ENCODE data around the gene SNX27. TPM values are rescaled to one million over a fixed set of nuclear protein-coding genes. Genes with fewer than 3 reads are reported as not detected.

SNX27 gene
- total and polyA plus RNA-seq, 10 of the 15 experiments (the other 5 are each of a cell fraction or from before 2014, with no cell fraction given) = 3.8 to 21.8 (median 12.5) TPM

DNA sequence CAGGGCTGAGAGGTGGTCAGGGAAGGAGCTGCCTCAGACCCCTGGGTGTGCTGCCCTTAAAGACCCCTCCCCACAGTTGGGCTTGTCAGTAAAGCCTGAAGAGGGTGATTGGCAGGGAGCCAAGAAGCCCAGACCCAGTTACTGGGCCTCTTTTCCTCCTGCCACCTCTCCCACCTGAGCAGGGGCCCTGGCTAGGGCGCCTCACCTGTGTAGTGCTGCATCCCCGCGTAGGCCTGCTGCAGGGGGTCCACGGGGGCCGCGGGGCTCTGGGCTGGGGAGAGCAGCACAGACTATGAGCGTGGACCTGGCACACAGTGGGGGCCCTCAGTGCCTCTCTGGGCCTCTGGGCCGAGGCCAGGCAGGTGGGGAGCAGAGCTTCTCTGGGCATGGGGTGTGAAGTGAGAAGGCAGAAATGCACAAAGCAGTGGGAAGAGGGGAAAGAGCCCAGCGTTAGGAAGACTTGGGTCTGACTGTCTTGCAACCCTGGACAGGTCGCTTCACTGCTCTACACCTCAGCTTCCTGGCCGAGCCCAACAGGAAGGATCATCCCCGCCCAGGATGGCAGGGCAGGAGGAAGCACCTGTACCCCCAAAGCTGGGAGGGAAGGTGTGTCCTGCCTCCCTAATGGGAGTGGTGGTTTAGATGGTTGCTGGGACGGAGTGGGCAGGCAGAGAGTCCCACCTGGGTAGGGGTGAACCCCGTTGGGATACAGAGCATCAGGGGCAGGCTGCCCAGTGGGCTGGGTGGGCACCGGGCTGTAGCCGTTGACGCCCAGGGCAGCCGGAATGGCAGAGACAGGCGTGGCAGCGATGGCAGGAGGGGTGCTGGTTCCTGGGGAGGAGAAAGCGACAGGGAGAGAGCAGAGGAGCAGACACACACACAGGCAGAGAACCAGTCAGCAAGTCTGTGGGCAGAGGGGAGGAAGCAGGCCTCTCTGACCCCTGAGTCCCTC is 94.9 kb downstream of the SNX27 start:
- in situ Hi-C loops (cut with MboI) = no loop called here
- no peak overlapping the region for H3K27ac ChIP-seq (ENCODE audit: control insufficient read depth, insufficient read depth)
- H3K27me3 ChIP-seq (replicated peaks in 1 of 2; ENCODE audit: control insufficient read depth in 2 of 2, insufficient read depth in 2 of 2, low read length in 1 of 2) = no peaks in the 10 kb centered on the region
- intact Hi-C loops (cut with micrococcal nuclease; ENCODE audit: unreplicated experiment) = no loop called here
- no peak for TF ChIP-seq TCF7 (IDR thresholded peaks at IDR 0.05; ENCODE audit: borderline replicate concordance)
- TF ChIP-seq JUND (IDR thresholded peaks at IDR 0.05; ENCODE audit: low read depth, low read length) = no peak
- no peak for TF ChIP-seq NRF1 (conservative IDR thresholded peaks at IDR 0.05; ENCODE audit: low read depth, low read length)
- TF ChIP-seq TCF12 (IDR thresholded peaks at IDR 0.05; ENCODE audit: low read depth, low read length) = no peak
- no peak for TF ChIP-seq NR2C2 (IDR thresholded peaks at IDR 0.05; ENCODE audit: borderline replicate concordance, control insufficient read depth, insufficient read length, low read depth)
- no peak for TF ChIP-seq KDM1A (IDR thresholded peaks at IDR 0.05; ENCODE audit: borderline replicate concordance)
- TF ChIP-seq, protein P1, sequence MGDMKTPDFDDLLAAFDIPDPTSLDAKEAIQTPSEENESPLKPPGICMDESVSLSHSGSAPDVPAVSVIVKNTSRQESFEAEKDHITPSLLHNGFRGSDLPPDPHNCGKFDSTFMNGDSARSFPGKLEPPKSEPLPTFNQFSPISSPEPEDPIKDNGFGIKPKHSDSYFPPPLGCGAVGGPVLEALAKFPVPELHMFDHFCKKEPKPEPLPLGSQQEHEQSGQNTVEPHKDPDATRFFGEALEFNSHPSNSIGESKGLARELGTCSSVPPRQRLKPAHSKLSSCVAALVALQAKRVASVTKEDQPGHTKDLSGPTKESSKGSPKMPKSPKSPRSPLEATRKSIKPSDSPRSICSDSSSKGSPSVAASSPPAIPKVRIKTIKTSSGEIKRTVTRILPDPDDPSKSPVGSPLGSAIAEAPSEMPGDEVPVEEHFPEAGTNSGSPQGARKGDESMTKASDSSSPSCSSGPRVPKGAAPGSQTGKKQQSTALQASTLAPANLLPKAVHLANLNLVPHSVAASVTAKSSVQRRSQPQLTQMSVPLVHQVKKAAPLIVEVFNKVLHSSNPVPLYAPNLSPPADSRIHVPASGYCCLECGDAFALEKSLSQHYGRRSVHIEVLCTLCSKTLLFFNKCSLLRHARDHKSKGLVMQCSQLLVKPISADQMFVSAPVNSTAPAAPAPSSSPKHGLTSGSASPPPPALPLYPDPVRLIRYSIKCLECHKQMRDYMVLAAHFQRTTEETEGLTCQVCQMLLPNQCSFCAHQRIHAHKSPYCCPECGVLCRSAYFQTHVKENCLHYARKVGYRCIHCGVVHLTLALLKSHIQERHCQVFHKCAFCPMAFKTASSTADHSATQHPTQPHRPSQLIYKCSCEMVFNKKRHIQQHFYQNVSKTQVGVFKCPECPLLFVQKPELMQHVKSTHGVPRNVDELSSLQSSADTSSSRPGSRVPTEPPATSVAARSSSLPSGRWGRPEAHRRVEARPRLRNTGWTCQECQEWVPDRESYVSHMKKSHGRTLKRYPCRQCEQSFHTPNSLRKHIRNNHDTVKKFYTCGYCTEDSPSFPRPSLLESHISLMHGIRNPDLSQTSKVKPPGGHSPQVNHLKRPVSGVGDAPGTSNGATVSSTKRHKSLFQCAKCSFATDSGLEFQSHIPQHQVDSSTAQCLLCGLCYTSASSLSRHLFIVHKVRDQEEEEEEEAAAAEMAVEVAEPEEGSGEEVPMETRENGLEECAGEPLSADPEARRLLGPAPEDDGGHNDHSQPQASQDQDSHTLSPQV (IDR thresholded peaks at IDR 0.05) = no peak
- ATAC-seq (no peak; the same call in 2 of the 3 replicates), DNase-seq (ENCODE audit: low read depth, low spot score) (no peak), FAIRE-seq (no peak)
- no peaks in the 10 kb centered on the region for H4K20me1 ChIP-seq (ENCODE audit: control insufficient read depth, insufficient read depth)
- H3K79me2 ChIP-seq (ENCODE audit: control insufficient read depth, insufficient read depth, low read length) = no peaks in the 10 kb centered on the region
- no TSS peak for BruUV-seq (replicated peaks)
- no peaks in the 10 kb centered on the region for H3K4me1 ChIP-seq (ENCODE audit: control insufficient read depth, insufficient read depth, low read length)
- H3K9me3 ChIP-seq (replicated peaks; ENCODE audit: control insufficient read depth, insufficient read depth, low read length) = no peaks in the 10 kb centered on the region
- ChIA-PET POLR2A (no interaction called here), CTCF (no interaction called here), RAD21 (ENCODE audit: unreplicated experiment) (interaction anchor here (1.0 kb wide), 1 partner anchor 28 kb away, joined by 3 read pairs; no protein-coding TSS in a partner anchor), SMC1A (ENCODE audit: uncharacterized antibody, unreplicated experiment) (interaction anchor here (0.6 kb wide), 1 partner anchor 91 kb away, joined by 3 read pairs; no protein-coding TSS in a partner anchor)
- H3K9ac ChIP-seq (ENCODE audit: control insufficient read depth, insufficient read depth, low read length) = no peak overlapping the region
- no peaks in the 10 kb centered on the region for H3K36me3 ChIP-seq (ENCODE audit: control insufficient read depth in 2 of 2, insufficient read depth in 2 of 2, low read length in 1 of 2)
- 46% methylated on average over 18 of the region's 21 CpGs for WGBS (ENCODE audit: insufficient coverage, insufficient replicate concordance, low lambda C conversion rate, missing lambda C conversion rate)
- H2AFZ ChIP-seq (ENCODE audit: control insufficient read depth, low read depth, low read length) = no peak overlapping the region
- H3K4me3 ChIP-seq = no peak overlapping the region
- H3K4me2 ChIP-seq (ENCODE audit: control insufficient read depth, insufficient read depth) = no peak overlapping the region
